Lower lobe of right lung (tissue), 2 donors: ENCODE results near the gene IPO13. TPM values are rescaled to one million over a fixed set of nuclear protein-coding genes. Genes with fewer than 3 reads are reported as not detected.

Experiments
- ATAC-seq, 2 donors: fragments of 200-7000 bp; cut with Tn5 transposase; one replicate each; pipeline ENCODE4 v1.9.1; 2020 to 2022; ENCODE audit warnings: mild to moderate bottlenecking in 2 of 2, moderate library complexity in 2 of 2
- DNase-seq: peaks from one replicate; pipeline ENCODE4 v3.0.0-alpha.2; 2020
- H3K27ac ChIP-seq: fragments of 200-600 bp; one replicate; pipeline ENCODE4 v1.8.0; 2022
- H3K27me3 ChIP-seq: fragments of 200-600 bp; one replicate; pipeline ENCODE4 v1.8.0; 2022; ENCODE audit warnings: low read depth
- H3K36me3 ChIP-seq: fragments of 200-600 bp; one replicate; pipeline ENCODE4 v1.8.0; 2022; ENCODE audit warnings: mild to moderate bottlenecking
- H3K4me1 ChIP-seq: fragments of 200-600 bp; one replicate; pipeline ENCODE4 v1.8.0; 2022
- H3K4me3 ChIP-seq: fragments of 200-600 bp; one replicate; pipeline ENCODE4 v1.8.0; 2022; ENCODE audit warnings: mild to moderate bottlenecking
- H3K9me3 ChIP-seq: fragments of 200-600 bp; one replicate; pipeline ENCODE4 v1.8.0; 2022
- CTCF ChIP-seq: fragments of 200-600 bp; IDR thresholded peaks from one replicate; pipeline ENCODE4 v1.8.0; 2022; ENCODE audit warnings: antibody characterized with exemption, mild to moderate bottlenecking
- intact Hi-C: fragments of 100-400 bp; cut with DNase I; formaldehyde crosslinking; loops from one replicate; pipeline ENCODE4 v1.11.0; 2022
- total RNA-seq: library from RNA; stranded (reverse); fragmentation: NEBNext Ultra II Directional; extraction: Animal tissue kit (Norgen Biotek cat#: 25700); gene quantifications from one replicate; pipeline ENCODE4 v1.2.1, GENCODE V29; 2021
- donor health status: DM: no; HTN: yes; CAD: no; lungs with severe emphysema.

IPO13 gene
- total RNA-seq, 1 donor from 2014 or later: 28.2 TPM

DNA sequence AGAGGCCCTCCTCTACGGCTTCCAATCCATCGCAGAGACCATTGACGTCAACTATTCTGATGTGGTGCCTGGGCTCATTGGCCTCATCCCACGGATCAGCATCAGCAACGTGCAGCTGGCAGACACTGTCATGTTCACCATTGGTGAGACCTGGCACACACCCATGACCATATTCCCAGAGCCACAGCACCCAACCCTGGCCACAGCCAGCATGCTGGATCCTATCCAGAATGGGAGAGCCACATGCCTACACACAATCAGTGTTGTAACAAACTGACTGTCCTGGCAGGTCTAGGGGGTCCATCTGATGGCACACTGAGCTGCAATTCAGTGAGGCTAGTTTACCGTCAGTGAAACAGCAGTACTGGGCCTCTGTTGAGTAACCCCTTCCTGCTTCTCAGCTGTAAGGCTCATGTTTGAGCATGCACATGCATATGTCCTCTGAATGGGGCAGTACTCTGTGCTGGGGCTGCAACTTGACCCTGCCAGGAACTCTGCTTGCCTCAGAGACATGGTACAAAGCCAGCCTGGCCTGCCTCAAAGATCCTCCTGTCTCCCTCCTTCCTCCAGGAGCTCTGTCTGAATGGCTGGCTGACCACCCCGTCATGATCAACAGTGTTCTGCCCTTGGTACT is 10.8 kb downstream of the IPO13 start:
- Histone ChIP-seq H3K4me1 (no peaks in the 10 kb centered on the region), H3K9me3 (no peaks in the 10 kb centered on the region), H3K36me3 (peaks cover 64% of the 10 kb centered on the region), H3K4me3 (no peak overlapping the region), H3K27me3 (no peaks in the 10 kb centered on the region), H3K27ac (no peak overlapping the region)
- no peak for DNase-seq
- ATAC-seq: no peak
- intact Hi-C loops: no loop called here
- TF ChIP-seq CTCF: no peak

GRCh38 chr1:43958351-43959255 is 11.9 kb downstream of the IPO13 start:
- Histone ChIP-seq H3K9me3 (no peaks in the 10 kb centered on the region), H3K4me1 (no peaks in the 10 kb centered on the region), H3K27ac (no peak overlapping the region), H3K36me3 (peaks cover 73% of the 10 kb centered on the region), H3K4me3 (no peak overlapping the region), H3K27me3 (no peaks in the 10 kb centered on the region)
- TF ChIP-seq CTCF: no peak
- intact Hi-C loops: no loop called here
- ATAC-seq: no peak
- DNase-seq: no peak

GRCh38 chr1:43960798-43961197 is 14.0 kb downstream of the IPO13 start:
- Histone ChIP-seq H3K4me3 (no peak overlapping the region), H3K36me3 (peaks cover 82% of the 10 kb centered on the region), H3K9me3 (no peaks in the 10 kb centered on the region), H3K27me3 (no peaks in the 10 kb centered on the region), H3K27ac (no peak overlapping the region), H3K4me1 (no peaks in the 10 kb centered on the region)
- DNase-seq (no peak), ATAC-seq (no peak)
- intact Hi-C loops: no loop called here
- TF ChIP-seq CTCF: no peak

- no peaks in the 10 kb centered on the region for H3K27me3 ChIP-seq
- H3K4me1 ChIP-seq: no peaks in the 10 kb centered on the region
- ATAC-seq (no peak), DNase-seq (no peak)
- peaks cover 83% of the 10 kb centered on the region for H3K36me3 ChIP-seq
- no peak overlapping the region for H3K4me3 ChIP-seq
- H3K27ac ChIP-seq: no peak overlapping the region
- H3K9me3 ChIP-seq: no peaks in the 10 kb centered on the region
- intact Hi-C loops: no loop called here
- no peak for TF ChIP-seq CTCF
Measured at GRCh38 chr1:43961692-43962091, 14.9 kb downstream of the IPO13 start.

GRCh38 chr1:43962324-43962723 is 15.6 kb downstream of the IPO13 start:
- DNase-seq (no peak), ATAC-seq (no peak)
- TF ChIP-seq CTCF: no peak
- Histone ChIP-seq H3K27me3 (no peaks in the 10 kb centered on the region), H3K27ac (no peak overlapping the region), H3K36me3 (peaks cover 83% of the 10 kb centered on the region), H3K4me1 (no peaks in the 10 kb centered on the region), H3K9me3 (no peaks in the 10 kb centered on the region), H3K4me3 (no peak overlapping the region)
- intact Hi-C loops: no loop called here
